GF-D8 (cell line): Measurements from ENCODE around the gene EIF4ENIF1.
"Not testable (repeated sequence)": the region's sequence is repeated elsewhere in the genome, so short reads cannot be mapped to it uniquely, and the experiment has no call there.

Experiments
- DNase-seq: peaks from one replicate; lab custom pipeline; 2025; lab: John Stamatoyannopoulos, UW

Gene EIF4ENIF1

GRCh38 chr22:31493355-31493754, 3.7 kb upstream of the EIF4ENIF1 start:
- not testable (repeated sequence) for DNase-seq

GRCh38 chr22:31492151-31492550, 2.5 kb upstream of the EIF4ENIF1 start:
- DNase-seq: no peak

- no peak for DNase-seq
These were observed 1.7 kb upstream of the EIF4ENIF1 start for GRCh38 chr22:31491218-31491962.

GRCh38 chr22:31490496-31490925, 869 bp upstream of the EIF4ENIF1 start:
- peak; percentile 92 for DNase-seq

GRCh38 chr22:31488988-31489617, 539 bp downstream of the EIF4ENIF1 start:
- DNase-seq: no peak

- no peak for DNase-seq
These were observed 1.2 kb downstream of the EIF4ENIF1 start for GRCh38 chr22:31488346-31488883.

- no peak for DNase-seq
These were observed 2.7 kb downstream of the EIF4ENIF1 start for GRCh38 chr22:31486951-31487350.

- not testable (repeated sequence) for DNase-seq
These were observed 3.3 kb downstream of the EIF4ENIF1 start for GRCh38 chr22:31486369-31486768.

GRCh38 chr22:31482470-31482869, 7.2 kb downstream of the EIF4ENIF1 start:
- not testable (repeated sequence) for DNase-seq

- DNase-seq: no peak
These were observed 8.5 kb downstream of the EIF4ENIF1 start for GRCh38 chr22:31481129-31481528.

- DNase-seq: no peak
These were observed 12.3 kb downstream of the EIF4ENIF1 start for GRCh38 chr22:31477329-31477728.

- no peak for DNase-seq
These were observed 13.8 kb downstream of the EIF4ENIF1 start for GRCh38 chr22:31475800-31476199.

GRCh38 chr22:31474743-31475142, 14.9 kb downstream of the EIF4ENIF1 start:
- DNase-seq: no peak

GRCh38 chr22:31465307-31465706, 24.3 kb downstream of the EIF4ENIF1 start:
- no peak for DNase-seq

GRCh38 chr22:31461699-31462098, 27.9 kb downstream of the EIF4ENIF1 start:
- DNase-seq: no peak

- no peak for DNase-seq
These were observed 37.7 kb downstream of the EIF4ENIF1 start for GRCh38 chr22:31451709-31452571.

- DNase-seq: no peak
These were observed 40.1 kb downstream of the EIF4ENIF1 start for GRCh38 chr22:31449506-31449905.

- no peak for DNase-seq
These were observed 41.3 kb downstream of the EIF4ENIF1 start for GRCh38 chr22:31448382-31448781.

- no peak for DNase-seq
These were observed 42.3 kb downstream of the EIF4ENIF1 start for GRCh38 chr22:31447337-31447736.

GRCh38 chr22:31446767-31447166, 42.9 kb downstream of the EIF4ENIF1 start:
- no peak for DNase-seq

- no peak for DNase-seq
These were observed 43.4 kb downstream of the EIF4ENIF1 start for GRCh38 chr22:31446208-31446607.

GRCh38 chr22:31445642-31446041, 44.0 kb downstream of the EIF4ENIF1 start:
- no peak for DNase-seq
